ENCODE data around the gene BTG2. TPM values are rescaled to one million over a fixed set of nuclear protein-coding genes. Genes with fewer than 3 reads are reported as not detected.
A peak's percentile ranks its signal among the peaks of the same experiment; 100 is the strongest.

The BTG2 gene
- total RNA-seq, 1 donor from 2014 or later, result 448 TPM

DNA sequence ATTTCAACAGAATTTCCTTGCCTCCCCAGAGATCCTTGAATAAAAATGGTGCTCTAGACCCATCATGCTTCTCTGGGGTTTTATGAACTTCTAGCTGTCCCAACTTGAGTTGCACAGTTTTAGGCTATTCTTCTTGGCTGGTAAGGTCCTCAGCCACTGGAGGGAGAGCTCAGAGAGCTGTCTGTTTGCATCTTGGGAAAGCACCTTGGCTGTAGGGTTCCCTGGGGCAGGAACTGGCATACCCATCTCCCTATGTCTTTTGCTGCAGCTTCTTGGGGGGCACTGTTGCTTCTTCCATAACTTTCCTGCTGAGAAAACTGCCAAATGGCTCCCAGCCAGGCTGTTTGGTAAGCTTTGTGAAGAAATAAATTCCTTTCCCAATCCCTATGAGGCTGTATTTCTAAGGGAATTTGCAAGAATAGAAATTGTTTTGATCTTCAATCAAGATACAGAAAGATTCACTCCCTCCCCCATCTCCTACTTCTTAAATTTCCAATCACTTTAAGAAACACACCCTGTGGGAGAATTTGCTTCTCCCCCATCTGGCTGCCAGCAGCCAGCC is 53.8 kb downstream of the BTG2 start:
- H3K36me3 Mint-ChIP-seq (ENCODE audit: low read depth), result no peaks in the 10 kb centered on the region
- intact Hi-C loops (cut with micrococcal nuclease), result no loop called here
- H3K9me3 Mint-ChIP-seq, result no peaks in the 10 kb centered on the region
- TF ChIP-seq, protein P1, sequence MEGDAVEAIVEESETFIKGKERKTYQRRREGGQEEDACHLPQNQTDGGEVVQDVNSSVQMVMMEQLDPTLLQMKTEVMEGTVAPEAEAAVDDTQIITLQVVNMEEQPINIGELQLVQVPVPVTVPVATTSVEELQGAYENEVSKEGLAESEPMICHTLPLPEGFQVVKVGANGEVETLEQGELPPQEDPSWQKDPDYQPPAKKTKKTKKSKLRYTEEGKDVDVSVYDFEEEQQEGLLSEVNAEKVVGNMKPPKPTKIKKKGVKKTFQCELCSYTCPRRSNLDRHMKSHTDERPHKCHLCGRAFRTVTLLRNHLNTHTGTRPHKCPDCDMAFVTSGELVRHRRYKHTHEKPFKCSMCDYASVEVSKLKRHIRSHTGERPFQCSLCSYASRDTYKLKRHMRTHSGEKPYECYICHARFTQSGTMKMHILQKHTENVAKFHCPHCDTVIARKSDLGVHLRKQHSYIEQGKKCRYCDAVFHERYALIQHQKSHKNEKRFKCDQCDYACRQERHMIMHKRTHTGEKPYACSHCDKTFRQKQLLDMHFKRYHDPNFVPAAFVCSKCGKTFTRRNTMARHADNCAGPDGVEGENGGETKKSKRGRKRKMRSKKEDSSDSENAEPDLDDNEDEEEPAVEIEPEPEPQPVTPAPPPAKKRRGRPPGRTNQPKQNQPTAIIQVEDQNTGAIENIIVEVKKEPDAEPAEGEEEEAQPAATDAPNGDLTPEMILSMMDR (IDR thresholded peaks at IDR 0.05), result no peak
- ChIA-PET CTCF (interaction anchor here (0.9 to 1.7 kb wide), 6 partner anchors 18 to 128 kb away, joined by 3 to 7 read pairs (median 4); no protein-coding TSS in a partner anchor), POLR2A (no interaction called here)
- H3K27me3 Mint-ChIP-seq, result peaks cover 18% of the 10 kb centered on the region
- DNase-seq (no peak), ATAC-seq (ENCODE audit: low read depth) (no peak)
- no peak overlapping the region for H3K4me3 Mint-ChIP-seq
- peak overlapping the region; percentile 35 for H3K27ac Mint-ChIP-seq
- H3K4me1 Mint-ChIP-seq, result peaks cover 20% of the 10 kb centered on the region

Other genes with a start within 250 kb of the BTG2 start
- not detected in 2 replicates for gene MYOG, start 219.5 kb upstream of the BTG2 start, total RNA-seq
- gene ADORA1, start 177.8 kb upstream of the BTG2 start, total RNA-seq, result not detected in 2 replicates
- not detected in 2 replicates for gene MYBPH, start 129.7 kb upstream of the BTG2 start, total RNA-seq
- gene CHI3L1, start 118.8 kb upstream of the BTG2 start, total RNA-seq, result 0.38 TPM in 1 of 2 replicates, not detected in the other
- gene CHIT1, start 75.8 kb upstream of the BTG2 start, total RNA-seq, result 6.5 and 6.6 TPM in 2 replicates
- gene FMOD, start 45.6 kb downstream of the BTG2 start, total RNA-seq, result not detected in 2 replicates
- not detected in 2 replicates for gene PRELP, start 170.3 kb downstream of the BTG2 start, total RNA-seq
- gene OPTC, start 188.6 kb downstream of the BTG2 start, total RNA-seq, result not detected in 2 replicates

Measured in activated B cell treated with CpG ODN at 0.5 μM for 24 hours (primary cell).